Esophagus squamous epithelium (tissue), 4 donors: ENCODE data around the gene SMOC2.

Experiments
- CTCF ChIP-seq, 6 experiments: fragments of 450-650 bp in 4 of 6; fragments of 200-600 bp in 2 of 6; sonication (generic) in 2 of 6; IDR thresholded peaks; one replicate each; pipeline ENCODE4 v1.5.1; 2016 to 2019; ENCODE audit warnings: antibody characterized with exemption in 6 of 6, mild to moderate bottlenecking in 4 of 6, moderate library complexity in 4 of 6
- POLR2A ChIP-seq, 4 donors: fragments of 450-650 bp; IDR thresholded peaks; one replicate each; pipeline ENCODE4 v1.6.1; 2017; ENCODE audit warnings: antibody characterized with exemption in 4 of 4, mild to moderate bottlenecking in 4 of 4, moderate library complexity in 3 of 4

DNA sequence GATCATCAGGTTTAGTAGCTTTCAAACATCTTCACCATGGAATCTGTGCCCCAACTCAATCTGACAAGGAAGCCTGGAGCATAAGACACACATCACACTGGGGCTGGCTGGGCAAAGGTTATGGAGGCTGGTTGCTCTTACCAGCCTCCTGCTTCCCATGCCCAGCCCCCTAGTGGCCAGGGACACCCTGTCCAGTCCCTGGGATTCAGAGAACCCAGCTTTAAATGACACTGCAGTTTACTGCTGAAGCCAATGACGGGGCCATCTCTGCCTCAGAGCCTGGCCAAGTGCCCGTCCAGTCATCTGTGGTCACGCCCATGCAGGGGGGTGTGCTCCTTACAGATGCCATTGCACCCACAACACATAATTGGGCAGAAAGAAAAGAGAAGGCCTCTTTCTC is 272.9 kb downstream of the SMOC2 start:
- peak in 4 of 6 experiments; percentile 11 to 61 (median 28) for TF ChIP-seq CTCF (IDR thresholded peaks at IDR 0.05)
- no peak for TF ChIP-seq POLR2A (IDR thresholded peaks at IDR 0.05)
